Testis (tissue), 3 donors: Measurements from ENCODE around the gene DUSP19. TPM values are rescaled to one million over a fixed set of nuclear protein-coding genes. Genes with fewer than 3 reads are reported as not detected.
"Not testable (repeated sequence)": the region's sequence is repeated elsewhere in the genome, so short reads cannot be mapped to it uniquely, and the experiment has no call there.

Source experiments
- DNase-seq: peaks from one replicate; pipeline ENCODE4 v3.0.0-alpha.2; 2019
- H3K27ac ChIP-seq, 2 donors: fragments of 200-600 bp; sonication (generic); one replicate each; pipeline ENCODE4 v1.5.1; 2019
- H3K27me3 ChIP-seq: fragments of 200-600 bp; sonication (generic); one replicate; pipeline ENCODE4 v1.5.1; 2019
- H3K36me3 ChIP-seq: fragments of 200-600 bp; sonication (generic); one replicate; pipeline ENCODE4 v1.5.1; 2017; ENCODE audit warnings: low read depth; ENCODE audit errors: missing control alignments
- H3K4me1 ChIP-seq: fragments of 200-600 bp; sonication (generic); one replicate; pipeline ENCODE4 v1.5.1; 2019
- H3K4me3 ChIP-seq, 2 donors: fragments of 200-600 bp; sonication (generic); one replicate each; pipeline ENCODE4 v1.5.1; 2017 to 2019
- H3K9me3 ChIP-seq: fragments of 200-600 bp; sonication (generic); one replicate; pipeline ENCODE4 v1.5.1; 2017
- CTCF ChIP-seq, 3 experiments: fragments of 450-650 bp in 2 of 3; fragments of 200-600 bp in 1 of 3; sonication (generic) in 1 of 3; IDR thresholded peaks; one replicate each; pipeline ENCODE4 v1.5.1; 2016 to 2019; ENCODE audit warnings: antibody characterized with exemption in 3 of 3, mild to moderate bottlenecking in 2 of 3, moderate library complexity in 1 of 3
- POLR2A ChIP-seq: fragments of 450-650 bp; IDR thresholded peaks from one replicate; pipeline ENCODE4 v1.6.1; 2017; ENCODE audit warnings: antibody characterized with exemption, mild to moderate bottlenecking, moderate library complexity
- WGBS, 2 donors: methylation state at CpG; one replicate each; pipeline ENCODE4 v1.1.5; 2018; 5-methylcytosine and 5-hydroxymethylcytosine counted together
- intact Hi-C: fragments of 100-400 bp; cut with DNase I; formaldehyde crosslinking; loops from one replicate; pipeline ENCODE4 v1.15.1; 2023; ENCODE audit warnings: low total_unique reads
- polyA plus RNA-seq: library from polyadenylated mRNA; stranded (reverse); fragments of 350-450 nt; fragmentation: Illumina TruSeq; extraction: RNeasy Lipid Tissue Mini Kit (QIAGEN cat#74804); gene quantifications from one replicate; pipeline ENCODE4 v1.2.3, GENCODE V29; 2014; ENCODE audit warnings: low read depth, low replicate concordance; ENCODE audit not compliant: insufficient read depth
- total RNA-seq, 2 donors: library from RNA; depleted of rRNA; stranded (reverse); fragments of >200 nt; gene quantifications; one replicate each; pipeline ENCODE4 v1.2.3, GENCODE V29; 2016

Gene DUSP19
- total and polyA plus RNA-seq, 3 donors from 2014 or later = 3.8 to 4.5 (median 4.3) TPM

- Histone ChIP-seq H3K4me3 (peak within 1 kb of the TSS; percentile 86 to 96), H3K4me1 (peaks cover 9% of the 10 kb centered on the region), H3K27me3 (no peaks in the 10 kb centered on the region), H3K36me3 (no peaks in the 10 kb centered on the region), H3K9me3 (no peaks in the 10 kb centered on the region), H3K27ac (peak within 1 kb of the TSS; percentile 99)
- peak; percentile 93 for DNase-seq
- TF ChIP-seq POLR2A = no peak
- peak; percentile 95 to 99 (median 96) for TF ChIP-seq CTCF (IDR thresholded peaks at IDR 0.05)
- intact Hi-C loops = no loop called here
- 1% methylated on average over 31 to 57 of the region's 68 CpGs for WGBS, 2 donors
These were observed 39.9 kb upstream of the DUSP19 start, which contains the start of gene NCKAP1 for GRCh38 chr2:183038341-183039300. Gene NCKAP1, minus strand, starts transcription at chr2:183038457. Its CDS starts 358 bp downstream, at chr2:183038099.

GRCh38 chr2:183040604-183041003, 37.9 kb upstream of the DUSP19 start:
- peaks cover 9% of the 10 kb centered on the region for H3K4me1 ChIP-seq
- DNase-seq = no peak
- intact Hi-C loops = no loop called here
- H3K27me3 ChIP-seq = no peaks in the 10 kb centered on the region
- H3K4me3 ChIP-seq = no peak overlapping the region
- H3K27ac ChIP-seq = no peak overlapping the region
- no peak for TF ChIP-seq POLR2A
- no peak for TF ChIP-seq CTCF (IDR thresholded peaks at IDR 0.05)
- H3K36me3 ChIP-seq = no peaks in the 10 kb centered on the region
- no peaks in the 10 kb centered on the region for H3K9me3 ChIP-seq
- WGBS, 2 donors = 89% methylated on average over 2 of the region's 2 CpGs

GRCh38 chr2:183043580-183043979, 35.0 kb upstream of the DUSP19 start:
- WGBS, 2 donors = 88 to 92% methylated on average over 8 of the region's 8 CpGs
- H3K9me3 ChIP-seq, H3K27me3 ChIP-seq, H3K4me1 ChIP-seq, H3K36me3 ChIP-seq, DNase-seq, H3K27ac ChIP-seq, intact Hi-C loops, H3K4me3 ChIP-seq: not testable (repeated sequence)

- WGBS, 2 donors = 85 to 89% methylated on average over 5 of the region's 5 CpGs
- H3K27me3 ChIP-seq, H3K27ac ChIP-seq, H3K36me3 ChIP-seq, H3K9me3 ChIP-seq, H3K4me3 ChIP-seq, intact Hi-C loops, DNase-seq, H3K4me1 ChIP-seq: not testable (repeated sequence)
These were observed 30.9 kb upstream of the DUSP19 start for GRCh38 chr2:183047486-183048125.

GRCh38 chr2:183049420-183049819, 29.1 kb upstream of the DUSP19 start:
- Histone ChIP-seq H3K27ac (no peak overlapping the region), H3K36me3 (no peaks in the 10 kb centered on the region), H3K4me3 (no peak overlapping the region), H3K9me3 (no peaks in the 10 kb centered on the region), H3K27me3 (no peaks in the 10 kb centered on the region), H3K4me1 (no peaks in the 10 kb centered on the region)
- intact Hi-C loops = no loop called here
- 69 to 78% methylated on average over 5 of the region's 5 CpGs for WGBS, 2 donors
- TF ChIP-seq POLR2A (no peak), CTCF (IDR thresholded peaks at IDR 0.05) (no peak)
- no peak for DNase-seq
